Endothelial cell of umbilical vein (primary cell): ENCODE results near the gene GDA. TPM values are rescaled to one million over a fixed set of nuclear protein-coding genes. Genes with fewer than 3 reads are reported as not detected.

ENCODE experiments used
- BruUV-seq: library from RNA; stranded (reverse); fragments of 400-500 nt; replicated peaks from 2 replicates; lab custom pipeline; 2021; lab: Mats Ljungman, UMichigan
- CTCF ChIA-PET: fragments of 300-600, 350-600 bp; sonication (Branson Sonifier 250); formaldehyde crosslinking; loops from one replicate; lab custom pipeline; 2021; ENCODE audit warnings: antibody characterized with exemption, inconsistent platforms; lab: Charles Lee
- POLR2A ChIA-PET: fragments of 300-600, 350-600 bp; sonication (Branson Sonifier 250); formaldehyde crosslinking; loops from one replicate; lab custom pipeline; 2021; ENCODE audit warnings: antibody characterized with exemption, inconsistent platforms; lab: Charles Lee
- DNase-seq: peaks from one replicate; pipeline ENCODE4 v3.0.0-alpha.2; 2011; ENCODE audit warnings: low read depth, low spot score
- FAIRE-seq: peaks from 2 replicates; lab custom pipeline; 2011; peaks lifted over from hg19 to GRCh38; lab: Jason Lieb, UNC
- H2AFZ ChIP-seq: 2 replicates; pipeline ENCODE4 v1.6.0; 2012; ENCODE audit warnings: low read depth, low read length, control low read depth, inconsistent platforms
- H3K27ac ChIP-seq: 2 replicates; pipeline ENCODE4 v1.5.1; 2011; ENCODE audit warnings: low read depth, mild to moderate bottlenecking, control low read depth, low read length, moderate library complexity; ENCODE audit not compliant: insufficient read depth
- H3K27me3 ChIP-seq, 2 experiments: 2 replicates each; pipeline versions ENCODE4 v1.6.0 to v1.6.1; 2011; ENCODE audit warnings: low read length in 2 of 2, mixed read lengths in 1 of 2; ENCODE audit not compliant: control insufficient read depth in 2 of 2, insufficient read depth in 2 of 2
- H3K36me3 ChIP-seq, 2 experiments: 2 replicates in 1 of 2; 3 replicates in 1 of 2; pipeline ENCODE4 v1.5.1; 2011; ENCODE audit warnings: low read length in 2 of 2, mild to moderate bottlenecking in 1 of 2, moderate library complexity in 1 of 2; ENCODE audit not compliant: control insufficient read depth in 2 of 2, insufficient read depth in 2 of 2; ENCODE audit errors: extremely low read depth in 1 of 2
- H3K4me1 ChIP-seq: 3 replicates; pipeline ENCODE4 v1.5.1; 2011; ENCODE audit warnings: mild to moderate bottlenecking, low read length; ENCODE audit not compliant: control insufficient read depth, insufficient read depth; ENCODE audit errors: extremely low read depth
- H3K4me2 ChIP-seq: 2 replicates; pipeline ENCODE4 v1.6.1; 2011; ENCODE audit warnings: low read length, control low read depth, mixed read lengths; ENCODE audit not compliant: insufficient read depth
- H3K4me3 ChIP-seq, 3 experiments: fragments of 200-600 bp in 1 of 3; sonication (generic), shearing (Covaris generic) in 1 of 3; replicated peaks in 1 of 3; 2 replicates each; pipeline ENCODE4 v1.5.1; 2011 to 2016; ENCODE audit warnings: control low read depth in 3 of 3, low read length in 3 of 3, mild to moderate bottlenecking in 2 of 3, inconsistent platforms in 1 of 3, low read depth in 1 of 3, moderate library complexity in 1 of 3; ENCODE audit not compliant: insufficient read depth in 1 of 3
- H3K79me2 ChIP-seq: 2 replicates; pipeline ENCODE4 v1.6.0; 2012; ENCODE audit warnings: low read length, inconsistent platforms; ENCODE audit not compliant: control insufficient read depth, insufficient read depth
- H3K9ac ChIP-seq: replicated peaks from 2 replicates; pipeline ENCODE3; 2011; ENCODE audit warnings: low read length, control low read depth; ENCODE audit not compliant: insufficient read depth; ENCODE audit errors: extremely low read depth
- H3K9me1 ChIP-seq: replicated peaks from 3 replicates; pipeline ENCODE4 v1.6.0; 2011; ENCODE audit warnings: mild to moderate bottlenecking, low read length; ENCODE audit not compliant: control insufficient read depth, insufficient read depth; ENCODE audit errors: extremely low read depth
- H3K9me3 ChIP-seq: replicated peaks from 2 replicates; pipeline ENCODE4 v1.5.1; 2012; ENCODE audit warnings: low read length, inconsistent platforms; ENCODE audit not compliant: control insufficient read depth, insufficient read depth
- H4K20me1 ChIP-seq: replicated peaks from 2 replicates; pipeline ENCODE3; 2011; ENCODE audit warnings: mild to moderate bottlenecking, low read length; ENCODE audit not compliant: control insufficient read depth, insufficient read depth; ENCODE audit errors: extremely low read depth
- EZH2 ChIP-seq: IDR thresholded peaks from 2 replicates; pipeline ENCODE4 v1.6.1; 2012; ENCODE audit warnings: borderline replicate concordance, low read depth, mild to moderate bottlenecking, moderate library complexity, low read length, inconsistent platforms; ENCODE audit not compliant: severe bottlenecking
- FOS ChIP-seq: IDR thresholded peaks from 2 replicates; pipeline ENCODE4 v1.6.1; 2011; ENCODE audit warnings: mild to moderate bottlenecking, low read length, moderate library complexity, borderline replicate concordance; ENCODE audit not compliant: insufficient read depth
- GATA2 ChIP-seq: IDR thresholded peaks from 2 replicates; pipeline ENCODE4 v1.7.0; 2011; ENCODE audit warnings: low read depth, mild to moderate bottlenecking, moderate library complexity, mixed read lengths, low read length; ENCODE audit not compliant: insufficient read length, insufficient read depth
- JUN ChIP-seq: IDR thresholded peaks from 2 replicates; pipeline ENCODE4 v1.6.1; 2011; ENCODE audit warnings: borderline replicate concordance, low read depth; ENCODE audit not compliant: insufficient read length, insufficient read depth
- MYC ChIP-seq: IDR thresholded peaks from one replicate; pipeline ENCODE4 v1.6.1; 2011; ENCODE audit warnings: mild to moderate bottlenecking, low read depth, low read length
- POLR2A ChIP-seq: IDR thresholded peaks from 2 replicates; pipeline ENCODE4 v1.6.1; 2012; ENCODE audit warnings: low read depth, mild to moderate bottlenecking, control low read depth, low read length
- POLR2AphosphoS5 ChIP-seq: IDR thresholded peaks from 2 replicates; pipeline ENCODE4 v1.6.1; 2012; ENCODE audit warnings: low read depth, mild to moderate bottlenecking, control low read depth, low read length, moderate library complexity; ENCODE audit not compliant: insufficient read depth
- dilution Hi-C: fragments of 300-500 bp; cut with MboI; formaldehyde crosslinking; loops from one replicate; pipeline ENCODE4 v1.15.0; 2019; ENCODE audit warnings: low sequenced_read_pairs; ENCODE audit not compliant: extremely low pct_ligation_motif_present
- intact Hi-C: fragments of 100-400 bp; cut with micrococcal nuclease; formaldehyde crosslinking; loops from one replicate; pipeline ENCODE4 v1.10.0; 2022
- polyA plus RNA-seq, 4 experiments: library from polyadenylated mRNA; depleted of rRNA in 3 of 4; stranded (reverse) in 3 of 4; unstranded in 1 of 4; fragments of >200 nt; gene quantifications; 2 replicates each; pipeline versions ENCODE4 v1.2.1 to v1.2.3, GENCODE V29; 2011 to 2012; ENCODE audit warnings: missing spikeins in 1 of 4
- total RNA-seq: library from RNA; stranded (reverse); gene quantifications from 2 replicates; pipeline ENCODE4 v1.2.3, GENCODE V29; 2021
- TF ChIP-seq, protein P1 (sequence below), 2 donors: IDR thresholded peaks; 1 replicate in 1 of 2; 2 replicates in 1 of 2; pipeline ENCODE4 v1.5.1; 2011; ENCODE audit warnings: low read length in 2 of 2, mild to moderate bottlenecking in 2 of 2, moderate library complexity in 2 of 2, control low read depth in 1 of 2, inconsistent platforms in 1 of 2, low read depth in 1 of 2; ENCODE audit not compliant: insufficient read depth in 1 of 2; ENCODE audit errors: extremely low read depth in 1 of 2
- TF ChIP-seq, protein P2 (sequence below): IDR thresholded peaks from 2 replicates; pipeline ENCODE4 v1.6.1; 2011; ENCODE audit not compliant: insufficient read depth, insufficient read length

Gene GDA
- total and polyA plus RNA-seq, 2 donors (not counting 3 experiments of a cell fraction or from before 2014, with no cell fraction given), result not detected

DNA sequence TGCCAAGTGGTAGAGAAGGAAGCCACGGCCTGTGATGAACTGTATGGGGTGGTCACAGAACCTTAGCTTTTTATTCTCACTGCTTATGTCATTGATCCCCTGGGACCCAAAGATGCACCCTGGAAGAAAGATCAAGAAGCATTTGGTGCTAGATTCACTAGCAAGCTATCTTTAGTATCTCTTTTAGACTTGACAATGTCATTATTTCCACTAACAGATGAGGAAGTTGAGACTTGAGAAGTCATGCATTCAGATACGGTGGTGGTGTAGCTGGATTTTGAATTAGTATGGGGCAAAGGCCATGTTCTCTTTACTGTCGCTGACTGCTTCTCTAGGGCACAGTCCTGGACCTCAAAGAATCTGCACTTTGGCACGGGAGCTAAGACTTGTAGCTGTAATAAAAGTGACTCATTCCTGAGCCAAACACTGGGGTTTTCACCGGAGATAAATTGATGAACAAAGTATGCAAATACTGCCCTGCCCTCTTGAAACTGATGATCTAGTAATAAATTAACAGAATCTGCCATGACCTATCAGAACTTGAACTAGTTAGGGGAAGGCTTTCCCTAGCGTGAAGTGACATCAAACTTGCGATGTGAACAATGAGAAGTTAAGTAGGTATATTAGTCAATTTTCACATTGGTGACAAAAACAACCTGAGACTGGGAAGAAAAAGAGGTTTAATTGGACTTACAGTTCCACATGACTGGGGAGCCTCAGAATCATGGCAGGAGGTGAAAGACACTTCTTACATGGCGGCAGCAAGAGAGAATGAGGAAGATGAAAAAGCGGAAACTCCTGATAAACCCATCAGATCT, 5.4 kb downstream of the GDA start:
- ChIA-PET CTCF (no interaction called here), POLR2A (no interaction called here)
- DNase-seq, result no peak
- Histone ChIP-seq H3K36me3 (no peaks in the 10 kb centered on the region), H3K4me3 (no peak overlapping the region), H3K4me2 (no peak overlapping the region), H3K27me3 (peaks cover 2 to 8% of the 10 kb centered on the region in 2 experiments), H3K9ac (no peak overlapping the region), H3K4me1 (no peaks in the 10 kb centered on the region), H3K27ac (no peak overlapping the region), H4K20me1 (no peaks in the 10 kb centered on the region), H3K9me1 (no peaks in the 10 kb centered on the region), H3K79me2 (no peaks in the 10 kb centered on the region), H3K9me3 (no peaks in the 10 kb centered on the region), H2AFZ (no peak overlapping the region)
- no peak for FAIRE-seq
- TF ChIP-seq GATA2, result no peak
- TF ChIP-seq POLR2A, result no peak
- no peak for TF ChIP-seq JUN
- no peak for TF ChIP-seq EZH2
- no peak for TF ChIP-seq POLR2AphosphoS5
- TF ChIP-seq MYC, result no peak
- TF ChIP-seq, protein P1, sequence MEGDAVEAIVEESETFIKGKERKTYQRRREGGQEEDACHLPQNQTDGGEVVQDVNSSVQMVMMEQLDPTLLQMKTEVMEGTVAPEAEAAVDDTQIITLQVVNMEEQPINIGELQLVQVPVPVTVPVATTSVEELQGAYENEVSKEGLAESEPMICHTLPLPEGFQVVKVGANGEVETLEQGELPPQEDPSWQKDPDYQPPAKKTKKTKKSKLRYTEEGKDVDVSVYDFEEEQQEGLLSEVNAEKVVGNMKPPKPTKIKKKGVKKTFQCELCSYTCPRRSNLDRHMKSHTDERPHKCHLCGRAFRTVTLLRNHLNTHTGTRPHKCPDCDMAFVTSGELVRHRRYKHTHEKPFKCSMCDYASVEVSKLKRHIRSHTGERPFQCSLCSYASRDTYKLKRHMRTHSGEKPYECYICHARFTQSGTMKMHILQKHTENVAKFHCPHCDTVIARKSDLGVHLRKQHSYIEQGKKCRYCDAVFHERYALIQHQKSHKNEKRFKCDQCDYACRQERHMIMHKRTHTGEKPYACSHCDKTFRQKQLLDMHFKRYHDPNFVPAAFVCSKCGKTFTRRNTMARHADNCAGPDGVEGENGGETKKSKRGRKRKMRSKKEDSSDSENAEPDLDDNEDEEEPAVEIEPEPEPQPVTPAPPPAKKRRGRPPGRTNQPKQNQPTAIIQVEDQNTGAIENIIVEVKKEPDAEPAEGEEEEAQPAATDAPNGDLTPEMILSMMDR (IDR thresholded peaks at IDR 0.05; ENCODE audit: extremely low read depth in 1 of 2, insufficient read depth in 1 of 2, low read depth in 1 of 2, low read length in 2 of 2), result no peak
- TF ChIP-seq, protein P2, sequence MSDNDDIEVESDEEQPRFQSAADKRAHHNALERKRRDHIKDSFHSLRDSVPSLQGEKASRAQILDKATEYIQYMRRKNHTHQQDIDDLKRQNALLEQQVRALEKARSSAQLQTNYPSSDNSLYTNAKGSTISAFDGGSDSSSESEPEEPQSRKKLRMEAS, result no peak
- no peak for TF ChIP-seq FOS
- BruUV-seq, result no TSS peak
- dilution Hi-C loops, result no loop called here
- intact Hi-C loops, result no loop called here
